ENCODE measurements around the gene CGAS.
"Not testable (repeated sequence)": the region's sequence is repeated elsewhere in the genome, so short reads cannot be mapped to it uniquely, and the experiment has no call there.

CGAS gene

GRCh38 chr6:73382462-73383113 lies 69.5 kb downstream of the CGAS start:
- Mint-ChIP-seq H3K36me3 (no peaks in the 10 kb centered on the region), H3K27me3 (no peaks in the 10 kb centered on the region), H3K4me1 (ENCODE audit: low read depth) (no peaks in the 10 kb centered on the region), H3K4me3 (no peak overlapping the region), H3K27ac (no peak overlapping the region), H3K9me3 (ENCODE audit: low read depth) (no peaks in the 10 kb centered on the region)

- not testable (repeated sequence) for H3K9me3 Mint-ChIP-seq (ENCODE audit: low read depth); H3K4me3 Mint-ChIP-seq; H3K27ac Mint-ChIP-seq; H3K27me3 Mint-ChIP-seq; H3K4me1 Mint-ChIP-seq (ENCODE audit: low read depth); H3K36me3 Mint-ChIP-seq
Observed at GRCh38 chr6:73381531-73381930, 70.6 kb downstream of the CGAS start.

DNA sequence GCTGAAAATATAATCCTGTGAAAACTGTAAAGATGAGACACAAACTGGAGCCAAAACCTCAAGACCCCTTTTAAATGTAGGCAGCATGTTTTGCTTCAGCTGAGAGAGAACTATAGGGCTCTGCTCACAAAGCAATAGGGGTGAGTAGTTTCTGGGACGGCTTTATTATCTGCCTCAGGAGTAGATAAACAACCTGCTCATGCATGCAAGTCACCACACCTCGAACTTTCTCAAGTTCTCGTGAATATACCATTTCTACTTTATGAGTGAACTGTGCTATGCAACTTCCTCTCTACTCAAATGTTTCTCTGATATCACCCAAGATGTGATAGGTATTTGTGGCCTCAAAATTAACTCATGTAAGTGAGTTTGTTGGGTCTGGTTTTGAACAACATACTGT lies 74.9 kb downstream of the CGAS start:
- no peak overlapping the region for H3K27ac Mint-ChIP-seq
- no peaks in the 10 kb centered on the region for H3K27me3 Mint-ChIP-seq
- H3K36me3 Mint-ChIP-seq, result no peaks in the 10 kb centered on the region
- H3K9me3 Mint-ChIP-seq (ENCODE audit: low read depth), result no peaks in the 10 kb centered on the region
- no peak overlapping the region for H3K4me3 Mint-ChIP-seq
- no peaks in the 10 kb centered on the region for H3K4me1 Mint-ChIP-seq (ENCODE audit: low read depth)

GRCh38 chr6:73375216-73375615 lies 76.9 kb downstream of the CGAS start:
- Mint-ChIP-seq H3K4me1 (ENCODE audit: low read depth) (no peaks in the 10 kb centered on the region), H3K27me3 (no peaks in the 10 kb centered on the region), H3K36me3 (no peaks in the 10 kb centered on the region), H3K9me3 (ENCODE audit: low read depth) (no peaks in the 10 kb centered on the region), H3K27ac (no peak overlapping the region), H3K4me3 (no peak overlapping the region)

Measured in activated naive CD8-positive, alpha-beta T cell (primary cell).